IMR-90 (cell line): Measurements from ENCODE around the gene MMEL1. TPM values are rescaled to one million over a fixed set of nuclear protein-coding genes. Genes with fewer than 3 reads are reported as not detected.

Experiments
- ATAC-seq: fragments of 200-7000 bp; cut with Tn5 transposase; 2 replicates; pipeline ENCODE4 v1.9.1; 2020; ENCODE audit warnings: low read depth, mild to moderate bottlenecking, moderate library complexity
- BruUV-seq: library from RNA; stranded (reverse); fragments of 400-500 nt; replicated peaks from 2 replicates; lab custom pipeline; 2021; lab: Mats Ljungman, UMichigan
- CTCF ChIA-PET: fragments of 300-600 bp; formaldehyde crosslinking; extraction: SDS; loops from one replicate; lab custom pipeline; 2021; ENCODE audit warnings: antibody characterized with exemption; lab: Yijun Ruan, JAX
- POLR2A ChIA-PET: fragments of 300-600 bp; sonication (Branson Sonifier 250); formaldehyde crosslinking; loops from one replicate; lab custom pipeline; 2022; ENCODE audit warnings: antibody characterized with exemption; ENCODE audit not compliant: unreplicated experiment; lab: Charles Lee
- DNase-seq: peaks from one replicate; pipeline ENCODE4 v3.0.0; 2013
- H2AFZ ChIP-seq: replicated peaks from 2 replicates; pipeline ENCODE3; 2013; ENCODE audit warnings: low read length, mild to moderate bottlenecking; ENCODE audit not compliant: poor library complexity
- H2AK5ac ChIP-seq: 2 replicates; pipeline ENCODE4 v1.6.1; 2013; ENCODE audit warnings: low read depth, low read length, inconsistent platforms
- H2AK9ac ChIP-seq: replicated peaks from 2 replicates; pipeline ENCODE3; 2013; ENCODE audit warnings: mild to moderate bottlenecking, low read depth, low read length, moderate library complexity; ENCODE audit not compliant: poor library complexity
- H2BK120ac ChIP-seq: 2 replicates; pipeline ENCODE4 v1.6.1; 2013; ENCODE audit warnings: low read depth, low read length, inconsistent platforms
- H2BK15ac ChIP-seq: 3 replicates; pipeline ENCODE4 v1.6.1; 2013; ENCODE audit warnings: low read depth, low read length, inconsistent platforms
- H2BK20ac ChIP-seq: 2 replicates; pipeline ENCODE4 v1.6.1; 2013; ENCODE audit warnings: low read depth, mild to moderate bottlenecking, inconsistent platforms, low read length, moderate library complexity
- H2BK5ac ChIP-seq: 2 replicates; pipeline ENCODE4 v1.6.1; 2013; ENCODE audit warnings: mild to moderate bottlenecking, low read depth, low read length, inconsistent platforms; ENCODE audit not compliant: poor library complexity, severe bottlenecking
- H3K14ac ChIP-seq: replicated peaks from 2 replicates; pipeline ENCODE4 v1.6.1; 2013; ENCODE audit warnings: low read depth, low read length, inconsistent platforms
- H3K18ac ChIP-seq: 2 replicates; pipeline ENCODE4 v1.6.1; 2013; ENCODE audit warnings: low read depth, low read length, control low read depth
- H3K23ac ChIP-seq: 2 replicates; pipeline ENCODE4 v1.6.1; 2013; ENCODE audit warnings: low read depth, low read length, inconsistent platforms
- H3K27ac ChIP-seq: 2 replicates; pipeline ENCODE4 v1.5.1; 2013; ENCODE audit warnings: mild to moderate bottlenecking, control low read depth, low read length; ENCODE audit not compliant: insufficient read depth
- H3K27me3 ChIP-seq: 2 replicates; pipeline ENCODE4 v1.6.1; 2013; ENCODE audit warnings: low read length; ENCODE audit not compliant: control insufficient read depth, insufficient read depth
- H3K36me3 ChIP-seq: 2 replicates; pipeline ENCODE4 v1.6.1; 2013; ENCODE audit warnings: low read length, mixed read lengths; ENCODE audit not compliant: control insufficient read depth, insufficient read depth
- H3K4ac ChIP-seq: 2 replicates; pipeline ENCODE4 v1.6.1; 2013; ENCODE audit warnings: low read depth, low read length, inconsistent platforms
- H3K4me1 ChIP-seq: 2 replicates; pipeline ENCODE4 v1.6.1; 2013; ENCODE audit warnings: low read length, mixed read lengths; ENCODE audit not compliant: control insufficient read depth, insufficient read depth
- H3K4me2 ChIP-seq: 2 replicates; pipeline ENCODE4 v1.6.1; 2013; ENCODE audit warnings: low read depth, mild to moderate bottlenecking, control low read depth, low read length, moderate library complexity
- H3K4me3 ChIP-seq: 2 replicates; pipeline ENCODE4 v1.5.1; 2013; ENCODE audit warnings: low read depth, mild to moderate bottlenecking, control low read depth, low read length, moderate library complexity; ENCODE audit not compliant: insufficient read depth
- H3K56ac ChIP-seq: 2 replicates; pipeline ENCODE4 v1.6.1; 2013; ENCODE audit warnings: low read length, inconsistent platforms; ENCODE audit not compliant: insufficient read depth; ENCODE audit errors: extremely low read depth
- H3K79me1 ChIP-seq, 2 experiments: 2 replicates each; pipeline ENCODE4 v1.6.1; 2013; ENCODE audit warnings: low read length in 2 of 2, inconsistent platforms in 1 of 2, low read depth in 1 of 2
- H3K9ac ChIP-seq: 2 replicates; pipeline ENCODE4 v1.6.1; 2013; ENCODE audit warnings: low read depth, low read length, control low read depth
- H3K9me1 ChIP-seq: 2 replicates; pipeline ENCODE4 v1.6.1; 2013; ENCODE audit warnings: low read length, inconsistent platforms; ENCODE audit not compliant: insufficient read depth
- H3K9me3 ChIP-seq: 2 replicates; pipeline ENCODE4 v1.6.1; 2013; ENCODE audit warnings: low read length; ENCODE audit not compliant: control insufficient read depth, insufficient read depth
- H4K20me1 ChIP-seq: 2 replicates; pipeline ENCODE4 v1.6.1; 2013; ENCODE audit warnings: low read length, inconsistent platforms; ENCODE audit not compliant: insufficient read depth
- H4K5ac ChIP-seq: 2 replicates; pipeline ENCODE4 v1.6.1; 2013; ENCODE audit warnings: mild to moderate bottlenecking, low read depth, low read length, control low read depth
- H4K8ac ChIP-seq, 2 experiments: 2 replicates each; pipeline ENCODE4 v1.6.1; 2013; ENCODE audit warnings: low read depth in 2 of 2, low read length in 2 of 2, control low read depth in 1 of 2, inconsistent platforms in 1 of 2
- H4K91ac ChIP-seq: 2 replicates; pipeline ENCODE4 v1.6.1; 2013; ENCODE audit warnings: low read depth, low read length, inconsistent platforms; ENCODE audit not compliant: insufficient read depth
- BHLHE40 ChIP-seq: fragments of 150-350 bp; IDR thresholded peaks from 2 replicates; pipeline ENCODE4 v1.6.1; 2016; ENCODE audit warnings: mild to moderate bottlenecking, low read depth, low read length
- CEBPB ChIP-seq: IDR thresholded peaks from 2 replicates; pipeline ENCODE4 v1.6.1; 2012; ENCODE audit warnings: low read depth, low read length, improper control_type of control experiment
- CHD1 ChIP-seq: IDR thresholded peaks from 2 replicates; pipeline ENCODE4 v1.6.1; 2012; ENCODE audit warnings: low read depth, low read length, improper control_type of control experiment
- ELK1 ChIP-seq: fragments of 150-350 bp; IDR thresholded peaks from 2 replicates; pipeline ENCODE4 v1.6.1; 2016; ENCODE audit warnings: low read depth, mild to moderate bottlenecking, low read length, moderate library complexity, borderline replicate concordance
- FOS ChIP-seq: fragments of 150-350 bp; IDR thresholded peaks from 2 replicates; pipeline ENCODE4 v1.6.1; 2016; ENCODE audit warnings: low read depth, low read length
- MAFK ChIP-seq: IDR thresholded peaks from 2 replicates; pipeline ENCODE4 v1.6.1; 2012; ENCODE audit warnings: low read depth, low read length, improper control_type of control experiment
- MAZ ChIP-seq: IDR thresholded peaks from 2 replicates; pipeline ENCODE4 v1.6.1; 2012; ENCODE audit warnings: low read depth, mild to moderate bottlenecking, low read length, improper control_type of control experiment, moderate library complexity, borderline replicate concordance
- MXI1 ChIP-seq: IDR thresholded peaks from 2 replicates; pipeline ENCODE4 v1.6.1; 2012; ENCODE audit warnings: low read depth, mild to moderate bottlenecking, low read length, moderate library complexity, borderline replicate concordance
- NFE2L2 ChIP-seq: fragments of 150-350 bp; IDR thresholded peaks from 2 replicates; pipeline ENCODE4 v1.6.1; 2016; ENCODE audit warnings: low read depth, mild to moderate bottlenecking, low read length
- POLR2A ChIP-seq: IDR thresholded peaks from 2 replicates; pipeline ENCODE4 v1.6.1; 2012; ENCODE audit warnings: mild to moderate bottlenecking, low read depth, low read length
- RCOR1 ChIP-seq: IDR thresholded peaks from 2 replicates; pipeline ENCODE4 v1.6.1; 2012; ENCODE audit warnings: mild to moderate bottlenecking, low read length, improper control_type of control experiment; ENCODE audit not compliant: insufficient replicate concordance
- RFX5 ChIP-seq: IDR thresholded peaks from 2 replicates; pipeline ENCODE4 v1.8.0; 2012; ENCODE audit warnings: low read depth, mild to moderate bottlenecking, low read length, moderate library complexity
- USF2 ChIP-seq: fragments of 150-350 bp; IDR thresholded peaks from 2 replicates; pipeline ENCODE4 v1.6.1; 2017; ENCODE audit warnings: mild to moderate bottlenecking, antibody characterized with exemption, low read length, low read depth
- WGBS, 2 experiments: methylation state at CpG; one replicate each; pipeline versions ENCODE4 v1.1.5 to v1.1.7; 2013; ENCODE audit warnings: missing lambda C conversion rate in 2 of 2; ENCODE audit not compliant: insufficient read length in 1 of 2; ENCODE audit errors: extremely low coverage in 2 of 2; 5-methylcytosine and 5-hydroxymethylcytosine counted together
- dilution Hi-C: fragments of 300-500 bp; cut with HindIII; formaldehyde crosslinking; loops from one replicate; pipeline ENCODE4 v1.14.3; 2018; ENCODE audit warnings: low sequenced_read_pairs; ENCODE audit not compliant: unreplicated experiment
- in situ Hi-C: fragments of 300-500 bp; cut with MboI; formaldehyde crosslinking; loops from 3 replicates; pipeline ENCODE4 v1.14.3; 2019; ENCODE audit warnings: low sequenced_read_pairs, inconsistent platforms, mixed read lengths
- intact Hi-C: fragments of 100-400 bp; cut with micrococcal nuclease; formaldehyde crosslinking; loops from 2 replicates; pipeline ENCODE4 v1.10.0; 2022
- polyA plus RNA-seq, 3 experiments: library from polyadenylated mRNA; depleted of rRNA; stranded (reverse); fragments of >200 nt; gene quantifications; 2 replicates each; pipeline ENCODE4 v1.2.3, GENCODE V29; 2012; ENCODE audit warnings: low replicate concordance in 1 of 3
- total RNA-seq: library from RNA; depleted of rRNA; stranded (reverse); fragments of >200 nt; gene quantifications from 2 replicates; pipeline ENCODE4 v1.2.3, GENCODE V29; 2012

MMEL1 gene
- total and polyA plus RNA-seq, 2 of the 4 experiments (the other 2 are of a cell fraction), result under 0.01 to 0.12 TPM

- H3K9me3 ChIP-seq, result peaks cover 3% of the 10 kb centered on the region
- CTCF ChIA-PET, result no interaction called here
- no peak overlapping the region for H2BK15ac ChIP-seq
- no peak for ATAC-seq
- H3K56ac ChIP-seq, result no peak overlapping the region
- WGBS, 2 experiments, result no CpG with 5 or more reads among the region's 9 CpGs
- H2AK9ac ChIP-seq, result no peak overlapping the region
- H4K91ac ChIP-seq, result no peak overlapping the region
- no peak overlapping the region for H3K4ac ChIP-seq
- no peak overlapping the region for H2BK120ac ChIP-seq
- intact Hi-C loops, result no loop called here
- no peak overlapping the region for H3K27ac ChIP-seq
- no peak overlapping the region for H4K5ac ChIP-seq
- no peaks in the 10 kb centered on the region for H3K9me1 ChIP-seq
- no peaks in the 10 kb centered on the region for H3K4me1 ChIP-seq
- POLR2A ChIA-PET, result interaction anchor here (0.6 kb wide), 1 partner anchor 23 kb away, joined by 4 read pairs; no protein-coding TSS in a partner anchor
- in situ Hi-C loops, result no loop called here
- no peak overlapping the region for H2BK5ac ChIP-seq
- no peak overlapping the region for H2AFZ ChIP-seq
- no peaks in the 10 kb centered on the region for H4K20me1 ChIP-seq
- H2BK20ac ChIP-seq, result no peak overlapping the region
- no peaks in the 10 kb centered on the region for H3K79me1 ChIP-seq
- H3K4me2 ChIP-seq, result no peak overlapping the region
- no peak overlapping the region for H3K9ac ChIP-seq
- H4K8ac ChIP-seq, result no peak overlapping the region
- H3K23ac ChIP-seq, result no peak overlapping the region
- no peak overlapping the region for H2AK5ac ChIP-seq
- DNase-seq, result no peak
- dilution Hi-C loops, result no loop called here
- H3K18ac ChIP-seq, result no peak overlapping the region
- no peak for TF ChIP-seq MAZ
- no peak for TF ChIP-seq USF2
- no peak for TF ChIP-seq RCOR1
- TF ChIP-seq MXI1, result no peak
- no peak for TF ChIP-seq ELK1
- TF ChIP-seq BHLHE40, result no peak
- no peak for TF ChIP-seq FOS
- no peak for TF ChIP-seq RFX5
- no peak for TF ChIP-seq CHD1
- no peak for TF ChIP-seq NFE2L2
- no peak for TF ChIP-seq POLR2A
- no peak for TF ChIP-seq CEBPB
- TF ChIP-seq MAFK, result no peak
- H3K36me3 ChIP-seq, result no peaks in the 10 kb centered on the region
- no TSS peak for BruUV-seq
- H3K4me3 ChIP-seq, result no peak overlapping the region
- H3K14ac ChIP-seq, result no peak overlapping the region
- peaks cover 28% of the 10 kb centered on the region for H3K27me3 ChIP-seq
Observed at GRCh38 chr1:2571348-2571747, 61.5 kb downstream of the MMEL1 start.
